Fibroblast of peridontal ligament (primary cell): Measurements from ENCODE around the gene SCARB2.

Experiments used
- DNase-seq: peaks from one replicate; pipeline ENCODE4 v3.0.0-alpha.2; 2010; ENCODE audit errors: extremely low read depth

The SCARB2 gene

GRCh38 chr4:76198411-76199237 lies 15.0 kb downstream of the SCARB2 start:
- DNase-seq = peak; percentile 77

- DNase-seq = peak; percentile 56
Measured at GRCh38 chr4:76197971-76198410, 15.6 kb downstream of the SCARB2 start.

- DNase-seq = no peak
Measured at GRCh38 chr4:76197031-76197743, 16.4 kb downstream of the SCARB2 start.

GRCh38 chr4:76196376-76196775 lies 17.2 kb downstream of the SCARB2 start:
- DNase-seq = no peak

GRCh38 chr4:76195326-76195725 lies 18.3 kb downstream of the SCARB2 start:
- DNase-seq = no peak

- peak; percentile 94 for DNase-seq
Measured at GRCh38 chr4:76194325-76194724, 19.3 kb downstream of the SCARB2 start.

DNA sequence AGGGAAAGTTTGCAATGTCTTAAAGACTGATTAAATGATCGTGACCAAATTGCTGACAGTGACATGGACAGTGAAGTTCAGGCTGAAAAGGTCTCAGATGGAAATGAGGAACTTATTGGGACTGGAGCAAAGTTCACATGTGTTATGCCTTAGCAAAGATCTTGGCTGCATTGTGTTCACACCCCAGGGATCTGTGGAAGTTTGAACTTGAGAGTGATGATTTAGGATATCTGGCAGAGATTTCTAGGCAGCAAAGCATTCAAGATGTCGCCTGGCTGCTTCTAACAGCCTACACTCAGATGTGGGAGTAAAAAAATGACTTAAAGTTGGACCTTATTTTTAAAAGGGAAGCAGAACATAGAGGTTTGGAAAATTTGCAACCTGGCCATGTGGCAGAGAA lies 21.4 kb downstream of the SCARB2 start:
- peak; percentile 31 for DNase-seq

DNA sequence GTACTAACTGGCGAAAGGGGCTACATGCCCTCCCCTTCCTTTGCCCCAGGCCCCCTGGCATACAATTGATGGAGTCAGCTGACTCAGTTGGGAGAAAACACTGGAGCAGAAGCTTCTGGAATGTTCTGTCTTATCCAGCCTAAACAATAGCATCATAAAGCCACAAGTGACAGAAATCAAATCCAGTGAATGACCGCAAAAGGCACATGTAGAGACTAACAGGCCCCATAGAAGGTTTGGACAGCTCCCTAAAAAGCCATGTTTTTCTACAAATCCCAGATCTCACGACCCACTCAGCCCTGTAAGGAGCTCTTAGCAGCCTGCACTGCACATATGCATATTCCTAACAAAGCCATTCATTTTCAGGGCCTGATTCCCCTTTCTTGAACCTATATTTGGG lies 25.1 kb downstream of the SCARB2 start:
- DNase-seq = no peak

- DNase-seq = no peak
Measured at GRCh38 chr4:76188149-76188548, 25.5 kb downstream of the SCARB2 start.

DNA sequence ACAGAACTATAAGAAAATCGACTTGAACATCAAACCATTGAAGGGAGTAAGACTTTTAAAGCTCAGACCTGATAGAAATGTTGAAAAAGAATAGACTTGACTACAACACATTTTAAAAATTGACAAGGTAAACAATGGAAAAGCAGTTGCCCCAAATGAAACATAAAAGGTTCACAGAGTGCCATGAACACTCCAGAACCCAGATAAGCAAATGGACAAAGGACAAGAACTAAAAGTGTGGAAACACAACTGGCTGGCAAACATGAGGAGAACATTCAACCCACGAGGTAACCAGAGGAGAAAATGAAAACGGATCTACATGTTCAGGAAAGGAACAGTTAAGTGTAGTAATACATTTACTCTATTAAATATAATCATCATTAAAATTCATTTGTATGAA lies 26.5 kb downstream of the SCARB2 start:
- DNase-seq = no peak

DNA sequence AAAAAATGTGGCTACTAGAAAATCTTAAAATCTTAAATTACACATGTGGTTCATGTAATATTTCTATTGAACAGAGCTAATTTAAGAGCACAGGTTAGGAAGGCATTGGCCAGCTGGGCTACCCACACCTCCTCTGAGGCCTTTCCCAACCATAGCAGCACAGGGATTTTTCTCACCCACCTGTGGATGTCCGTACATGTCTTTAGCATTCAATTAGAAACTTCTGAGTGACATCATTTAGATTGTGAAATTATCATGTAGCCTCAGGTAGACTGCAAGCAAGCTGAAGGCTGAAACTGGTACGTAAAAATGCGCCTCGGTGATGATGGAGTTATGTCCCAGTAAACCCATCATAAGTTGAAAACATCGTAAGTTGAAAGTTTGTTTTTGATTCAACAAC lies 31.2 kb downstream of the SCARB2 start:
- DNase-seq = no peak

- peak; percentile 85 for DNase-seq
Measured at GRCh38 chr4:76179398-76180318, 34.0 kb downstream of the SCARB2 start.

DNA sequence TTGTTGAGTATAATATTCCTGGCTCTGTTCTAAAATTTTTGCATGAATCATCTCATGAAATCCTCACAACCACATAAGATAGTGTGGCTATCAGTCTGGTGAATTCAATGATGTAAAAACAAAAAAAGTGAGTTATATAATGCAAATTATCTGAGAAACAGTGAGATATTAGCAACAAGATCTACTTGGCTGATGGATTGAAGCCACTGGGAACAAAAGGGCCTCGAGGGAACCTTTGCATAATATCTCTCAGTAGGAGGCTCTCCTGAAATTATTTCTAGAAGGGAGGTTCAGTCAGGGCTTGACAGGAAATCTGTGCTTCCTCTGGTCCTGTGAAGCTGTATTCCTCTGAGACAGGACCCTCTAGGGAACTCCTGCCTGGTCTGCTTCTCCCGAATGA lies 35.3 kb downstream of the SCARB2 start:
- DNase-seq = no peak

DNA sequence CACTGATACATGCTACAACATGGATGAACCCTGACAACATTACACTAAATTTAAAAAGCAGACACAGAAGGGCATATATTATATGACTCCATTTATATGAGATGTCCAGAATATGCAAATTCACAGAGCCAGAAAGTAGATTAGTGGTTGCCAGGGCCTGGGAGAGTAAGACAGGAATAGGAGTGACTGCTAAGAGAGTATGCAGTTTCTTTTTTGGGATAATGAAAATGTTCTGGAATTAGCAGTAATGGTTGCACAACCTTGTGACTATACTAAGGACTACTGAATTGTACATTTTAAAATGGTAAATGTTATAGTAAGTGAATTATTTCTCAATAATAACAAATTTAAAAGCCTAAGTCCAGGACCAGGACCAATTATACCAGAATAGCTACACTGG lies 35.9 kb downstream of the SCARB2 start:
- no peak for DNase-seq

DNA sequence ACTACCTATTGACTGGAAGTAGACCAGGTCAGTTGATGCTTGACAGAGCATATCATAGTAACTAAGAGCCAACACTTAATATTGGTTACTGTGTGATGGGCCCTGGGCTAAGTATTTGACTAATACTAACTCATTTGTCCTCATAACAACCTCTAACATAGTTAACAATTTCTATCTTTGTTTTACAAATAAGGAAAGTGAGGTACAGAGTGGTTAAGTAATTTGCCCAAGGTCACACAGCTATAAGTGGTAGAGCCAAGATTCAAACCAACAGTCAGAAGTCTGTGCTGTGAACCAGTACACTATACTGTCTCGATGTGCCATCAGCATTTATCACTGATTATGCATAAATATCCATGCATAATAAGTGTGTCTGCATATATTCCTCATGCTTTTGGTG lies 38.3 kb downstream of the SCARB2 start:
- DNase-seq = no peak

GRCh38 chr4:76174216-76174615 lies 39.4 kb downstream of the SCARB2 start:
- DNase-seq = no peak

GRCh38 chr4:76168688-76169087 lies 44.9 kb downstream of the SCARB2 start:
- no peak for DNase-seq

DNA sequence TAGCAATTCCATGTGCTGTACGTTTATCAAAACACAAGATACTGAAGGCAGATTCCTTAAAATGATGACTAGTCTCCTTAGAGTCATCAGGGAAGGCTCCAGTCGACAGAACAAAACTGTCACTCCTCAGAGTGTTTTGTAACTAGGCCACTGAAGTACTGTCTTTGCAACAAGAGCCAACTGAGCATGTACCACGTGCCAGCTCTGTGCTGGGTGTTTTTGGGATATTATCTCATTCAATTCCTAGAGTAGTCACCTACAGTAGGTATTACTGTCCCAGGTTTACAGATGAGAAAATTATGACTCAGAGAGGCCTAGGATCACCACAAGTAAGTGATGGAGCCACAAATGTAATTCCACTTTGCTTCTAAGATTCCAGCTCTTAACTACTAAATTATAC lies 47.1 kb downstream of the SCARB2 start:
- no peak for DNase-seq

- no peak for DNase-seq
Measured at GRCh38 chr4:76160355-76160754, 53.3 kb downstream of the SCARB2 start.

- DNase-seq = peak; percentile 4
Measured at GRCh38 chr4:76156635-76157034, 57.0 kb downstream of the SCARB2 start.

GRCh38 chr4:76155979-76156378 lies 57.6 kb downstream of the SCARB2 start:
- no peak for DNase-seq

GRCh38 chr4:76153356-76153755 lies 60.3 kb downstream of the SCARB2 start:
- no peak for DNase-seq
